ENCODE data around the gene DNAJC8.

The DNAJC8 gene

GRCh38 chr1:28232558-28233263 is at the start of gene DNAJC8:
Gene DNAJC8 (minus strand): TSS chr1:28233029. CDS start chr1:28232998, 31 bp downstream.
- peak; percentile 93 for DNase-seq

- no peak for DNase-seq
Measured at GRCh38 chr1:28281608-28282425, 49.0 kb upstream of the DNAJC8 start.

GRCh38 chr1:28280977-28281381 is 48.1 kb upstream of the DNAJC8 start:
- DNase-seq = no peak

GRCh38 chr1:28280501-28280900 is 47.7 kb upstream of the DNAJC8 start:
- no peak for DNase-seq

- no peak for DNase-seq
Measured at GRCh38 chr1:28279721-28280120, 46.9 kb upstream of the DNAJC8 start.

- DNase-seq = no peak
Measured at GRCh38 chr1:28278763-28279162, 45.9 kb upstream of the DNAJC8 start.

- DNase-seq = no peak
Measured at GRCh38 chr1:28273216-28273860, 40.5 kb upstream of the DNAJC8 start.

- no peak for DNase-seq
Measured at GRCh38 chr1:28272215-28272852, 39.5 kb upstream of the DNAJC8 start.

GRCh38 chr1:28269529-28269928 is 36.7 kb upstream of the DNAJC8 start:
- DNase-seq = no peak

GRCh38 chr1:28267633-28268032 is 34.8 kb upstream of the DNAJC8 start:
- DNase-seq = no peak

GRCh38 chr1:28266920-28267322 is 34.1 kb upstream of the DNAJC8 start:
- no peak for DNase-seq

GRCh38 chr1:28265577-28265976 is 32.7 kb upstream of the DNAJC8 start:
- no peak for DNase-seq

GRCh38 chr1:28264897-28265296 is 32.1 kb upstream of the DNAJC8 start:
- DNase-seq = no peak

GRCh38 chr1:28260803-28261174 is 28.0 kb upstream of the DNAJC8 start:
- no peak for DNase-seq

GRCh38 chr1:28259934-28260802 is 27.3 kb upstream of the DNAJC8 start:
- no peak for DNase-seq

GRCh38 chr1:28259252-28259933 is 26.6 kb upstream of the DNAJC8 start, which contains the start of gene SESN2:
Gene SESN2 (plus strand): TSS chr1:28259518. CDS start chr1:28259848, 330 bp downstream.
- DNase-seq = peak; percentile 99

- no peak for DNase-seq
Measured at GRCh38 chr1:28258628-28259251, 25.9 kb upstream of the DNAJC8 start.

- DNase-seq = no peak
Measured at GRCh38 chr1:28257736-28258135, 24.9 kb upstream of the DNAJC8 start.

GRCh38 chr1:28256197-28256827 is 23.5 kb upstream of the DNAJC8 start:
- DNase-seq = peak; percentile 73

- DNase-seq = no peak
Measured at GRCh38 chr1:28249866-28250295, 17.1 kb upstream of the DNAJC8 start.
